CD8-positive, alpha-beta memory T cell (primary cell): ENCODE measurements around the gene KRAS. TPM values are rescaled to one million over a fixed set of nuclear protein-coding genes. Genes with fewer than 3 reads are reported as not detected.
A peak's percentile ranks its signal among the peaks of the same experiment; 100 is the strongest.

Experiments used
- CTCF ChIA-PET: fragments of 350-600 bp; sonication (Branson Sonifier 250); formaldehyde crosslinking; loops from one replicate; lab custom pipeline; 2021; ENCODE audit warnings: antibody characterized with exemption; lab: Charles Lee
- POLR2A ChIA-PET: fragments of 350-600 bp; sonication (Branson Sonifier 250); formaldehyde crosslinking; loops from one replicate; lab custom pipeline; 2021; ENCODE audit warnings: antibody characterized with exemption; lab: Charles Lee
- DNase-seq, 5 donors: peaks; one replicate each; pipeline versions ENCODE4 v3.0.0 to v3.0.0-alpha.2; 2020 to 2022; ENCODE audit warnings: mixed read lengths in 1 of 5
- H3K27ac ChIP-seq: one replicate; pipeline ENCODE4 v1.7.0; 2013; ENCODE audit warnings: low read depth, mild to moderate bottlenecking, low read length, moderate library complexity
- H3K27me3 ChIP-seq: 2 replicates; pipeline ENCODE4 v1.7.0; 2013; ENCODE audit warnings: low read length, mild to moderate bottlenecking; ENCODE audit not compliant: insufficient read depth, poor library complexity, severe bottlenecking
- H3K36me3 ChIP-seq: 2 replicates; pipeline ENCODE4 v1.7.0; 2013; ENCODE audit warnings: mild to moderate bottlenecking, low read length, moderate library complexity; ENCODE audit not compliant: insufficient read depth
- H3K4me1 ChIP-seq: 2 replicates; pipeline ENCODE4 v1.7.0; 2013; ENCODE audit warnings: mild to moderate bottlenecking, low read length, moderate library complexity; ENCODE audit not compliant: insufficient read depth
- H3K4me3 ChIP-seq: 2 replicates; pipeline ENCODE4 v1.7.0; 2013; ENCODE audit warnings: mild to moderate bottlenecking, low read length
- H3K9me3 ChIP-seq: 2 replicates; pipeline ENCODE4 v1.7.0; 2013; ENCODE audit warnings: mild to moderate bottlenecking, low read length
- H3K27ac Mint-ChIP-seq, 8 donors: one replicate each; pipeline ENCODE4 v1.8.0; 2020 to 2021; ENCODE audit warnings: mixed read lengths in 8 of 8, mild to moderate bottlenecking in 6 of 8, inconsistent platforms in 3 of 8, moderate library complexity in 3 of 8
- H3K27me3 Mint-ChIP-seq, 2 donors: one replicate each; pipeline ENCODE4 v1.8.0; 2020 to 2021; ENCODE audit warnings: mixed read lengths in 2 of 2, mild to moderate bottlenecking in 1 of 2, moderate library complexity in 1 of 2
- H3K36me3 Mint-ChIP-seq, 3 donors: one replicate each; pipeline ENCODE4 v1.8.0; 2020 to 2021; ENCODE audit warnings: mixed read lengths in 3 of 3, inconsistent platforms in 1 of 3, mild to moderate bottlenecking in 1 of 3
- H3K4me1 Mint-ChIP-seq, 3 donors: one replicate each; pipeline ENCODE4 v1.8.0; 2020 to 2021; ENCODE audit warnings: mixed read lengths in 3 of 3, inconsistent platforms in 1 of 3, mild to moderate bottlenecking in 1 of 3
- H3K4me3 Mint-ChIP-seq, 7 donors: one replicate each; pipeline ENCODE4 v1.8.0; 2020 to 2021; ENCODE audit warnings: mixed read lengths in 7 of 7, mild to moderate bottlenecking in 6 of 7, moderate library complexity in 4 of 7, inconsistent platforms in 2 of 7
- H3K9me3 Mint-ChIP-seq, 5 donors: one replicate each; pipeline ENCODE4 v1.8.0; 2020 to 2022; ENCODE audit warnings: mixed read lengths in 5 of 5, mild to moderate bottlenecking in 3 of 5, moderate library complexity in 2 of 5, inconsistent platforms in 1 of 5
- polyA plus RNA-seq: library from polyadenylated mRNA; unstranded; fragments of 300-500 nt; fragmentation: Illumina TruSeq; gene quantifications from one replicate; pipeline ENCODE4 v1.2.3, GENCODE V29; 2021
- total RNA-seq, 2 experiments: library from RNA; stranded (reverse); gene quantifications; one replicate each; pipeline ENCODE4 v1.2.3, GENCODE V29; 2021

Gene KRAS
- total and polyA plus RNA-seq, 3 experiments from 2014 or later = 24.9 to 56.5 (median 25.6) TPM

- Mint-ChIP-seq H3K4me3 (no peak overlapping the region), H3K36me3 (no peaks in the 10 kb centered on the region), H3K9me3 (no peaks in the 10 kb centered on the region), H3K27me3 (peaks cover 0 to 3% of the 10 kb centered on the region in 2 donors), H3K27ac (peak overlapping the region in 3 of 8 donors; percentile 17 to 32 (median 20)), H3K4me1 (peaks cover 34 to 51% (median 50%) of the 10 kb centered on the region in 3 donors)
- peaks cover 52% of the 10 kb centered on the region for H3K4me1 ChIP-seq
- no peak overlapping the region for H3K27ac ChIP-seq
- DNase-seq = no peak
- H3K36me3 ChIP-seq = no peaks in the 10 kb centered on the region
- ChIA-PET CTCF (interaction anchor here (0.5 kb wide), 1 partner anchor 271 kb away, joined by 3 read pairs; no protein-coding TSS in a partner anchor), POLR2A (no interaction called here)
- H3K27me3 ChIP-seq = no peaks in the 10 kb centered on the region
- no peaks in the 10 kb centered on the region for H3K9me3 ChIP-seq
- no peak overlapping the region for H3K4me3 ChIP-seq
Observed at GRCh38 chr12:25283006-25283405, 32.3 kb upstream of the KRAS start.

GRCh38 chr12:25280082-25280481, 29.4 kb upstream of the KRAS start:
- H3K4me1 ChIP-seq = peaks cover 52% of the 10 kb centered on the region
- DNase-seq = peak in 1 of 5 donors; percentile 12
- Mint-ChIP-seq H3K4me3 (peak overlapping the region in 6 of 7 donors; percentile 0 to 73 (median 40)), H3K9me3 (no peaks in the 10 kb centered on the region), H3K4me1 (peaks cover 34 to 55% (median 50%) of the 10 kb centered on the region in 3 donors), H3K27ac (peak overlapping the region; percentile 8 to 88 (median 66)), H3K27me3 (no peaks in the 10 kb centered on the region), H3K36me3 (no peaks in the 10 kb centered on the region)
- H3K36me3 ChIP-seq = no peaks in the 10 kb centered on the region
- ChIA-PET POLR2A (no interaction called here), CTCF (interaction anchor here (0.7 kb wide), 1 partner anchor 107 kb away, joined by 4 read pairs; no protein-coding TSS in a partner anchor)
- no peaks in the 10 kb centered on the region for H3K9me3 ChIP-seq
- H3K27ac ChIP-seq = no peak overlapping the region
- peak overlapping the region; percentile 18 for H3K4me3 ChIP-seq
- no peaks in the 10 kb centered on the region for H3K27me3 ChIP-seq

- ChIA-PET POLR2A (no interaction called here), CTCF (no interaction called here)
- Histone ChIP-seq H3K27ac (no peak overlapping the region), H3K27me3 (no peaks in the 10 kb centered on the region), H3K4me3 (no peak overlapping the region), H3K9me3 (no peaks in the 10 kb centered on the region), H3K4me1 (peaks cover 44% of the 10 kb centered on the region), H3K36me3 (no peaks in the 10 kb centered on the region)
- DNase-seq = no peak
- Mint-ChIP-seq H3K36me3 (no peaks in the 10 kb centered on the region), H3K9me3 (no peaks in the 10 kb centered on the region), H3K4me1 (peaks cover 31 to 47% (median 42%) of the 10 kb centered on the region in 3 donors), H3K27ac (no peak overlapping the region), H3K4me3 (no peak overlapping the region), H3K27me3 (no peaks in the 10 kb centered on the region)
Observed at GRCh38 chr12:25278269-25278668, 27.5 kb upstream of the KRAS start.

- peaks cover 0 to 2% (median 0%) of the 10 kb centered on the region in 3 donors for H3K36me3 Mint-ChIP-seq
- Histone ChIP-seq H3K27ac (peak overlapping the region; percentile 10), H3K4me3 (no peak overlapping the region), H3K9me3 (no peaks in the 10 kb centered on the region), H3K27me3 (no peaks in the 10 kb centered on the region), H3K36me3 (no peaks in the 10 kb centered on the region), H3K4me1 (peaks cover 28% of the 10 kb centered on the region)
- CTCF ChIA-PET = interaction anchor here (0.6 kb wide), 1 partner anchor 109 kb away, joined by 3 read pairs; no protein-coding TSS in a partner anchor
- H3K9me3 Mint-ChIP-seq = no peaks in the 10 kb centered on the region
- H3K4me3 Mint-ChIP-seq = no peak overlapping the region
- no peaks in the 10 kb centered on the region for H3K27me3 Mint-ChIP-seq
- POLR2A ChIA-PET = no interaction called here
- peaks cover 18 to 31% (median 26%) of the 10 kb centered on the region in 3 donors for H3K4me1 Mint-ChIP-seq
- H3K27ac Mint-ChIP-seq = peak overlapping the region in 1 of 8 donors; percentile 13
- peak in 1 of 5 donors; percentile 62 for DNase-seq
Observed at GRCh38 chr12:25276199-25276937, 25.6 kb upstream of the KRAS start.

- Mint-ChIP-seq H3K9me3 (no peaks in the 10 kb centered on the region), H3K36me3 (peaks cover 0 to 4% (median 0%) of the 10 kb centered on the region in 3 donors), H3K27ac (peak overlapping the region in 2 of 8 donors; percentile 20 to 29), H3K4me3 (no peak overlapping the region), H3K4me1 (peaks cover 0 to 4% (median 0%) of the 10 kb centered on the region in 3 donors), H3K27me3 (no peaks in the 10 kb centered on the region)
- H3K4me1 ChIP-seq = no peaks in the 10 kb centered on the region
- no peak overlapping the region for H3K4me3 ChIP-seq
- no peak overlapping the region for H3K27ac ChIP-seq
- H3K36me3 ChIP-seq = no peaks in the 10 kb centered on the region
- POLR2A ChIA-PET = interaction anchor here (0.9 kb wide), 1 partner anchor 113 kb away, joined by 4 read pairs; no protein-coding TSS in a partner anchor
- H3K9me3 ChIP-seq = no peaks in the 10 kb centered on the region
- CTCF ChIA-PET = no interaction called here
- DNase-seq = no peak
- no peaks in the 10 kb centered on the region for H3K27me3 ChIP-seq
Observed at GRCh38 chr12:25271486-25272098, 20.9 kb upstream of the KRAS start.

- H3K36me3 Mint-ChIP-seq = peaks cover 0 to 4% (median 0%) of the 10 kb centered on the region in 3 donors
- Histone ChIP-seq H3K36me3 (no peaks in the 10 kb centered on the region), H3K4me3 (no peak overlapping the region), H3K27ac (no peak overlapping the region), H3K4me1 (no peaks in the 10 kb centered on the region), H3K9me3 (no peaks in the 10 kb centered on the region), H3K27me3 (no peaks in the 10 kb centered on the region)
- DNase-seq = no peak
- H3K4me3 Mint-ChIP-seq = peak overlapping the region in 1 of 7 donors; percentile 55
- no peak overlapping the region for H3K27ac Mint-ChIP-seq
- CTCF ChIA-PET = interaction anchor here (0.6 to 0.9 kb wide), 2 partner anchors 75 to 117 kb away, joined by 3 read pairs; no protein-coding TSS in a partner anchor
- no peaks in the 10 kb centered on the region for H3K9me3 Mint-ChIP-seq
- peaks cover 0 to 3% of the 10 kb centered on the region in 2 donors for H3K27me3 Mint-ChIP-seq
- H3K4me1 Mint-ChIP-seq = no peaks in the 10 kb centered on the region
- POLR2A ChIA-PET = interaction anchor here (0.6 kb wide), 1 partner anchor 1530 kb away, joined by 3 read pairs; no protein-coding TSS in a partner anchor
Observed at GRCh38 chr12:25269701-25270100, 19.0 kb upstream of the KRAS start.

- Mint-ChIP-seq H3K9me3 (no peaks in the 10 kb centered on the region), H3K27ac (no peak overlapping the region), H3K4me3 (no peak overlapping the region), H3K4me1 (no peaks in the 10 kb centered on the region), H3K27me3 (peaks cover 0 to 6% of the 10 kb centered on the region in 2 donors), H3K36me3 (peaks cover 0 to 2% (median 0%) of the 10 kb centered on the region in 3 donors)
- Histone ChIP-seq H3K36me3 (no peaks in the 10 kb centered on the region), H3K4me1 (no peaks in the 10 kb centered on the region), H3K9me3 (no peaks in the 10 kb centered on the region), H3K4me3 (no peak overlapping the region), H3K27ac (no peak overlapping the region), H3K27me3 (no peaks in the 10 kb centered on the region)
- DNase-seq = no peak
- ChIA-PET POLR2A (no interaction called here), CTCF (no interaction called here)
Observed at GRCh38 chr12:25266497-25266896, 15.8 kb upstream of the KRAS start.

- H3K36me3 Mint-ChIP-seq = peaks cover 0 to 8% (median 2%) of the 10 kb centered on the region in 3 donors
- POLR2A ChIA-PET = no interaction called here
- no peak for DNase-seq
- Histone ChIP-seq H3K4me1 (no peaks in the 10 kb centered on the region), H3K36me3 (no peaks in the 10 kb centered on the region), H3K27ac (no peak overlapping the region), H3K9me3 (no peaks in the 10 kb centered on the region), H3K4me3 (no peak overlapping the region), H3K27me3 (no peaks in the 10 kb centered on the region)
- H3K9me3 Mint-ChIP-seq = no peaks in the 10 kb centered on the region
- CTCF ChIA-PET = no interaction called here
- no peak overlapping the region for H3K27ac Mint-ChIP-seq
- H3K4me1 Mint-ChIP-seq = no peaks in the 10 kb centered on the region
- no peak overlapping the region for H3K4me3 Mint-ChIP-seq
- peaks cover 3 to 13% of the 10 kb centered on the region in 2 donors for H3K27me3 Mint-ChIP-seq
Observed at GRCh38 chr12:25264862-25265261, 14.1 kb upstream of the KRAS start.
